22Rv1 (cell line): Measurements from ENCODE around the gene GLYR1.

ENCODE experiments used
- H3K27ac ChIP-seq: fragments of 450-650 bp; 2 replicates; pipeline ENCODE4 v1.5.1; 2017
- CTCF ChIP-seq: fragments of 450-650 bp; IDR thresholded peaks from 2 replicates; pipeline ENCODE4 v1.5.1; 2017; ENCODE audit warnings: mild to moderate bottlenecking
- ZFX ChIP-seq: fragments of 450-650 bp; IDR thresholded peaks from 2 replicates; pipeline ENCODE4 v1.6.1; 2017; ENCODE audit warnings: antibody characterized with exemption, borderline replicate concordance

Gene GLYR1

GRCh38 chr16:4884209-4884608 is 37.1 kb upstream of the GLYR1 start:
- H3K27ac ChIP-seq, result no peak overlapping the region
- TF ChIP-seq CTCF, result no peak
- TF ChIP-seq ZFX, result no peak

GRCh38 chr16:4883501-4883900 is 36.4 kb upstream of the GLYR1 start:
- TF ChIP-seq ZFX (no peak), CTCF (no peak)
- no peak overlapping the region for H3K27ac ChIP-seq

GRCh38 chr16:4882633-4883285 is 35.7 kb upstream of the GLYR1 start:
- no peak overlapping the region for H3K27ac ChIP-seq
- no peak for TF ChIP-seq CTCF

GRCh38 chr16:4882000-4882632 is 35.0 kb upstream of the GLYR1 start:
- TF ChIP-seq CTCF (no peak), ZFX (no peak)
- no peak overlapping the region for H3K27ac ChIP-seq

GRCh38 chr16:4880006-4880580 is 33.0 kb upstream of the GLYR1 start:
- TF ChIP-seq ZFX (no peak), CTCF (no peak)
- no peak overlapping the region for H3K27ac ChIP-seq

- TF ChIP-seq ZFX, result no peak
- no peak for TF ChIP-seq CTCF
- H3K27ac ChIP-seq, result no peak overlapping the region
These were observed 32.0 kb upstream of the GLYR1 start for GRCh38 chr16:4879049-4879448.

- H3K27ac ChIP-seq, result no peak overlapping the region
- TF ChIP-seq ZFX (no peak), CTCF (no peak)
These were observed 30.2 kb upstream of the GLYR1 start for GRCh38 chr16:4877380-4877685.
